Heart left ventricle (tissue), 13 donors: ENCODE data around the gene PI4KA.

Source experiments
- CTCF ChIP-seq, 12 donors: fragments of 200-600 bp; sonication (generic) in 4 of 12; IDR thresholded peaks; one replicate each; pipeline versions ENCODE4 v1.5.0 to v1.8.0; 2018 to 2022; ENCODE audit warnings: antibody characterized with exemption in 12 of 12, mild to moderate bottlenecking in 5 of 12
- POLR2A ChIP-seq, 2 donors: fragments of 450-650 bp; IDR thresholded peaks; one replicate each; pipeline ENCODE4 v1.6.1; 2017; ENCODE audit warnings: antibody characterized with exemption in 2 of 2, mild to moderate bottlenecking in 2 of 2, moderate library complexity in 2 of 2
- donor health status: ischemic (EF 13 %, LVEDD 7.1; RV severe dilation, severe dysfunction).
- donor health status: DM: no; HTN: yes; CAD: no.
- donor health status: DM: no; HTN: no; CAD: no.
- donor health status: ischemic (EF 25% LVEDD 6.9; RV normal size, moderate dysfunction).
- donor health status: ischemic (EF 25% LVEDD 5.7; RV mildly dilated, moderate dysfunction).
- donor health status: ischemic (EF 35%, LVEDD 5.7; RV mildly dilated, moderate dysfunction).
- donor health status: nonischemic (EF 11% LVEDD 7.7; RV severe dilation, severe dysfunction).
- donor health status: DM: yes; HTN: yes; CAD: no.
- donor health status: PGD.
- donor health status: ischemic (EF 29% LVEDD 5.4; RV normal size, mild dysfunction).
- donor health status: nonischemic (EF 23%, LVEDD 6.1; RV moderate dilation, normal function).

- TF ChIP-seq CTCF (IDR thresholded peaks at IDR 0.05) (no peak), POLR2A (IDR thresholded peaks at IDR 0.05) (no peak)
Observed at GRCh38 chr22:20796731-20797130, 61.9 kb downstream of the PI4KA start.
